Measurements from ENCODE around the gene MTMR3.
A peak's percentile ranks its signal among the peaks of the same experiment; 100 is the strongest.

MTMR3 gene

GRCh38 chr22:29870574-29870973 lies 12.4 kb upstream of the MTMR3 start:
- 94 to 96% methylated on average over 2 of the region's 3 CpGs for WGBS, 2 experiments (ENCODE audit: insufficient coverage in 2 of 2)

GRCh38 chr22:29871684-29872083 lies 11.3 kb upstream of the MTMR3 start:
- WGBS, 2 experiments (ENCODE audit: insufficient coverage in 2 of 2): 38% methylated on average over 1 of the region's 5 CpGs; no CpG with 5 or more reads in 1 of the 2 experiments
- Histone ChIP-seq H3K4me3 (ENCODE audit: extremely low read depth, insufficient read depth, low read length, poor library complexity, severe bottlenecking) (no peak overlapping the region), H3K27ac (ENCODE audit: low read depth, low read length, severe bottlenecking) (peak overlapping the region; percentile 43)

More at GRCh38 chr22:29870574-29870973, 12.4 kb upstream of the MTMR3 start:
- Histone ChIP-seq H3K36me3 (ENCODE audit: control insufficient read depth, insufficient read depth, low read length) (no peaks in the 10 kb centered on the region), H3K4me3 (ENCODE audit: extremely low read depth, insufficient read depth, low read length, poor library complexity, severe bottlenecking) (no peak overlapping the region), H3K4me1 (ENCODE audit: control insufficient read depth, insufficient read depth, low read length, poor library complexity, severe bottlenecking) (no peaks in the 10 kb centered on the region), H3K9me3 (ENCODE audit: control insufficient read depth, low read length) (no peaks in the 10 kb centered on the region), H3K27ac (ENCODE audit: low read depth, low read length, severe bottlenecking) (no peak overlapping the region)

GRCh38 chr22:29872144-29872893 lies 10.7 kb upstream of the MTMR3 start:
- H3K27ac ChIP-seq (ENCODE audit: low read depth, low read length, severe bottlenecking): no peak overlapping the region
- WGBS, 2 experiments (ENCODE audit: insufficient coverage in 2 of 2): 85 to 89% methylated on average over 2 of the region's 3 CpGs
- no peaks in the 10 kb centered on the region for H3K36me3 ChIP-seq (ENCODE audit: control insufficient read depth, insufficient read depth, low read length)
- no peaks in the 10 kb centered on the region for H3K4me1 ChIP-seq (ENCODE audit: control insufficient read depth, insufficient read depth, low read length, poor library complexity, severe bottlenecking)
- H3K4me3 ChIP-seq (ENCODE audit: extremely low read depth, insufficient read depth, low read length, poor library complexity, severe bottlenecking): no peak overlapping the region
- no peaks in the 10 kb centered on the region for H3K9me3 ChIP-seq (ENCODE audit: control insufficient read depth, low read length)

More at GRCh38 chr22:29871684-29872083, 11.3 kb upstream of the MTMR3 start:
- Histone ChIP-seq H3K4me1 (ENCODE audit: control insufficient read depth, insufficient read depth, low read length, poor library complexity, severe bottlenecking) (no peaks in the 10 kb centered on the region), H3K36me3 (ENCODE audit: control insufficient read depth, insufficient read depth, low read length) (no peaks in the 10 kb centered on the region), H3K9me3 (ENCODE audit: control insufficient read depth, low read length) (no peaks in the 10 kb centered on the region)

- no peaks in the 10 kb centered on the region for H3K4me1 ChIP-seq (ENCODE audit: control insufficient read depth, insufficient read depth, low read length, poor library complexity, severe bottlenecking)
- no peak overlapping the region for H3K4me3 ChIP-seq (ENCODE audit: extremely low read depth, insufficient read depth, low read length, poor library complexity, severe bottlenecking)
- H3K27ac ChIP-seq (ENCODE audit: low read depth, low read length, severe bottlenecking): no peak overlapping the region
- H3K9me3 ChIP-seq (ENCODE audit: control insufficient read depth, low read length): no peaks in the 10 kb centered on the region
- WGBS, 2 experiments (ENCODE audit: insufficient coverage in 2 of 2): 94 to 100% methylated on average over 4 of the region's 5 CpGs
- no peaks in the 10 kb centered on the region for H3K36me3 ChIP-seq (ENCODE audit: control insufficient read depth, insufficient read depth, low read length)
Observed at GRCh38 chr22:29872989-29873388, 10.0 kb upstream of the MTMR3 start.

GRCh38 chr22:29873943-29874342 lies 9.0 kb upstream of the MTMR3 start:
- Histone ChIP-seq H3K36me3 (ENCODE audit: control insufficient read depth, insufficient read depth, low read length) (no peaks in the 10 kb centered on the region), H3K9me3 (ENCODE audit: control insufficient read depth, low read length) (no peaks in the 10 kb centered on the region), H3K27ac (ENCODE audit: low read depth, low read length, severe bottlenecking) (no peak overlapping the region), H3K4me3 (ENCODE audit: extremely low read depth, insufficient read depth, low read length, poor library complexity, severe bottlenecking) (no peak overlapping the region), H3K4me1 (ENCODE audit: control insufficient read depth, insufficient read depth, low read length, poor library complexity, severe bottlenecking) (no peaks in the 10 kb centered on the region)
- WGBS, 2 experiments (ENCODE audit: insufficient coverage in 2 of 2): no CpG with 5 or more reads among the region's 2 CpGs

GRCh38 chr22:29877620-29878019 lies 5.4 kb upstream of the MTMR3 start:
- H3K27ac ChIP-seq (ENCODE audit: low read depth, low read length, severe bottlenecking): no peak overlapping the region
- H3K4me3 ChIP-seq (ENCODE audit: extremely low read depth, insufficient read depth, low read length, poor library complexity, severe bottlenecking): no peak overlapping the region
- no peaks in the 10 kb centered on the region for H3K36me3 ChIP-seq (ENCODE audit: control insufficient read depth, insufficient read depth, low read length)
- 85% methylated on average over 2 of the region's 2 CpGs; no CpG with 5 or more reads in 1 of the 2 experiments for WGBS, 2 experiments (ENCODE audit: insufficient coverage in 2 of 2)
- H3K9me3 ChIP-seq (ENCODE audit: control insufficient read depth, low read length): no peaks in the 10 kb centered on the region
- H3K4me1 ChIP-seq (ENCODE audit: control insufficient read depth, insufficient read depth, low read length, poor library complexity, severe bottlenecking): no peaks in the 10 kb centered on the region

GRCh38 chr22:29879753-29880152 lies 3.2 kb upstream of the MTMR3 start:
- WGBS, 2 experiments (ENCODE audit: insufficient coverage in 2 of 2): 98 to 100% methylated on average over 4 of the region's 5 CpGs
- Histone ChIP-seq H3K36me3 (ENCODE audit: control insufficient read depth, insufficient read depth, low read length) (no peaks in the 10 kb centered on the region), H3K27ac (ENCODE audit: low read depth, low read length, severe bottlenecking) (no peak overlapping the region), H3K9me3 (ENCODE audit: control insufficient read depth, low read length) (no peaks in the 10 kb centered on the region), H3K4me1 (ENCODE audit: control insufficient read depth, insufficient read depth, low read length, poor library complexity, severe bottlenecking) (no peaks in the 10 kb centered on the region), H3K4me3 (ENCODE audit: extremely low read depth, insufficient read depth, low read length, poor library complexity, severe bottlenecking) (no peak overlapping the region)

GRCh38 chr22:29882716-29883044 lies 294 bp upstream of the MTMR3 start:
- H3K36me3 ChIP-seq (ENCODE audit: control insufficient read depth, insufficient read depth, low read length): peaks cover 4% of the 10 kb centered on the region
- H3K4me3 ChIP-seq (ENCODE audit: extremely low read depth, insufficient read depth, low read length, poor library complexity, severe bottlenecking): peak overlapping the region; percentile 84
- 3 to 6% methylated on average over 5 of the region's 5 CpGs for WGBS, 2 experiments (ENCODE audit: insufficient coverage in 2 of 2)
- peaks cover 9% of the 10 kb centered on the region for H3K4me1 ChIP-seq (ENCODE audit: control insufficient read depth, insufficient read depth, low read length, poor library complexity, severe bottlenecking)
- H3K9me3 ChIP-seq (ENCODE audit: control insufficient read depth, low read length): no peaks in the 10 kb centered on the region
- peak overlapping the region; percentile 98 for H3K27ac ChIP-seq (ENCODE audit: low read depth, low read length, severe bottlenecking)

GRCh38 chr22:29883775-29884097 lies 762 bp downstream of the MTMR3 start:
- WGBS, 2 experiments (ENCODE audit: insufficient coverage in 2 of 2): 2 to 20% methylated on average over 5 to 13 of the region's 14 CpGs
- H3K9me3 ChIP-seq (ENCODE audit: control insufficient read depth, low read length): no peaks in the 10 kb centered on the region
- H3K36me3 ChIP-seq (ENCODE audit: control insufficient read depth, insufficient read depth, low read length): peaks cover 4% of the 10 kb centered on the region
- peaks cover 9% of the 10 kb centered on the region for H3K4me1 ChIP-seq (ENCODE audit: control insufficient read depth, insufficient read depth, low read length, poor library complexity, severe bottlenecking)
- peak overlapping the region; percentile 98 for H3K27ac ChIP-seq (ENCODE audit: low read depth, low read length, severe bottlenecking)
- H3K4me3 ChIP-seq (ENCODE audit: extremely low read depth, insufficient read depth, low read length, poor library complexity, severe bottlenecking): peak overlapping the region; percentile 84

- Histone ChIP-seq H3K27ac (ENCODE audit: low read depth, low read length, severe bottlenecking) (no peak overlapping the region), H3K36me3 (ENCODE audit: control insufficient read depth, insufficient read depth, low read length) (peaks cover 4% of the 10 kb centered on the region), H3K4me3 (ENCODE audit: extremely low read depth, insufficient read depth, low read length, poor library complexity, severe bottlenecking) (no peak overlapping the region), H3K9me3 (ENCODE audit: control insufficient read depth, low read length) (no peaks in the 10 kb centered on the region), H3K4me1 (ENCODE audit: control insufficient read depth, insufficient read depth, low read length, poor library complexity, severe bottlenecking) (peaks cover 9% of the 10 kb centered on the region)
- 54 to 63% methylated on average over 3 to 4 of the region's 4 CpGs for WGBS, 2 experiments (ENCODE audit: insufficient coverage in 2 of 2)
Observed at GRCh38 chr22:29885610-29886009, 2.6 kb downstream of the MTMR3 start.

GRCh38 chr22:29886596-29886995 lies 3.6 kb downstream of the MTMR3 start:
- Histone ChIP-seq H3K4me1 (ENCODE audit: control insufficient read depth, insufficient read depth, low read length, poor library complexity, severe bottlenecking) (peaks cover 9% of the 10 kb centered on the region), H3K4me3 (ENCODE audit: extremely low read depth, insufficient read depth, low read length, poor library complexity, severe bottlenecking) (no peak overlapping the region)
- 100% methylated on average over 1 of the region's 1 CpG for WGBS, 2 experiments (ENCODE audit: insufficient coverage in 2 of 2)

More at GRCh38 chr22:29886596-29886995, 3.6 kb downstream of the MTMR3 start:
- no peak overlapping the region for H3K27ac ChIP-seq (ENCODE audit: low read depth, low read length, severe bottlenecking)
- H3K9me3 ChIP-seq (ENCODE audit: control insufficient read depth, low read length): no peaks in the 10 kb centered on the region
- peaks cover 4% of the 10 kb centered on the region for H3K36me3 ChIP-seq (ENCODE audit: control insufficient read depth, insufficient read depth, low read length)
